CD4-positive, alpha-beta T cell treated with Interleukin-21 for 1 hour (primary cell): ENCODE data around the gene LRP1B.
"Not testable (repeated sequence)": the region's sequence is repeated elsewhere in the genome, so short reads cannot be mapped to it uniquely, and the experiment has no call there.

Experiments used
- DNase-seq: peaks from one replicate; pipeline ENCODE4 v3.0.0-alpha.2; 2020

LRP1B gene

DNA sequence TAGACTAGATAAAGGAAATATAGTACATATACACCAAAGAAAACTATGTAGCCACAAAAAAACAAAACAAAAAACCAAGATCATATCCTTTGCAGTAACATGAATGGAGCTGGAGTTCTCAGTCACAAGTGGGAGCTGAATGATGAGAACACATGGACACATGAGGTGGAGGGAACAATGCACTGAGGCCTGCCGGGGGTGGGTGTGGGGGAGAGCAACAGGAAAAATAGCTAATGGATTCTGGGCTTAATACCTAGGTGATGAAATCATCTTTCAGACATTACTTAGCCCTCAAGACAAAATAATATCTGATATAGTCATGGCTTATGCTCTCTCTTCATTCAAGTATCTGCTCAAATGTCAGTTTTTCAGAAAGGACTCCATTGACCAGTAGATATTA is 930.6 kb downstream of the LRP1B start:
- no peak for DNase-seq

DNA sequence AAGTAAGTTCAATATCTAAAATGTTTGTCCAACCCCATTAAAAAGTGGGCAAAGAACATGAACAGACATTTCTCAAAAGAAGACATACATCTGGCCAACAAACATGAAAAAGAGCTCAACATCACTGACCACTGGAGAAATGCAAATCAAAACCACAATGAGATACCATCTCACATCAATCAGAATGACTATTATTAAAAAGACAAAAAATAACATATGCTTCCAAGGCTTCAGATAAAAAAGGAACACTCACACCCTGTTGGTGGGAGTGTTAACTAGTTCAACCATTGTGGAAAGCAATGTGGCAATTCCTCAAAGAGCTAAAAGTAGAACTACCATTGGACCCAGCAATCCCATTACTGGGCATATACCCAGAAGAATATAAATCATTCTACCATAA is 931.1 kb downstream of the LRP1B start:
- DNase-seq: no peak

DNA sequence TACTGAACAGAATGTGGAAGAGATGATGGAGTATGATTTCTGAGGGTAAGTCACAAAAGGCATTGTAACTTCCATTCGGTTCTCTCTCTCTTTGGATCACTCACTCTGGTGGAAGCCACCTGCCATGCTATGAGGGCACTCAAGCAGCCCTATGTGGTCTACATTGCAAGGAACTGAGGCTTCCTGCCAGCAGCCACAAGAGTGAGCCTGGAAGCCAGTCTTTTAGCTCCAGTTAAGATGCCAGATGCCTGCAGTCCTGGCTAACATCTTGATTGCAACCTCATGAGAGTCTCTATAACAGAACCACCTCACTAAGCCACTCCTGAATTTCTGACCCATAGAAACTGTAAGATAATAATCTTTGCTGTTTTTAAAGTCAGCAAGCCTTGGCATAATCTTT is 935.7 kb downstream of the LRP1B start:
- DNase-seq: no peak

DNA sequence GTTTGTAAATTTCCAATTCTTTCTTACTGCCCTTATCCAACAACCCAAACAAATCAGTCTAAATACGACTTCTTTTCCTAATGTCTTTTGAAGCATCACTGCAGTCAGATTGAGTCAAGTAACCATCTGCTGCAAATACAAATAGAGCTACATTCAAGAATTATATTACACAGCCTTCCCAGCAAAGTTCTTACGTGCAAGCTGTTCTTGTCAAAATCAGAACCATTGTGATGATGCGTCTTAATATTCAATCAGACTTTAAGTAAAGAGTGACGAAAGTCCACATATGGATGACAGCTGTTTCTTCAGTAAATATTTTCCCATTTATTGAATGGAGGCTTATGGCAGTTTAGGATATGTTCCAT is 943.8 kb downstream of the LRP1B start:
- DNase-seq: no peak

DNA sequence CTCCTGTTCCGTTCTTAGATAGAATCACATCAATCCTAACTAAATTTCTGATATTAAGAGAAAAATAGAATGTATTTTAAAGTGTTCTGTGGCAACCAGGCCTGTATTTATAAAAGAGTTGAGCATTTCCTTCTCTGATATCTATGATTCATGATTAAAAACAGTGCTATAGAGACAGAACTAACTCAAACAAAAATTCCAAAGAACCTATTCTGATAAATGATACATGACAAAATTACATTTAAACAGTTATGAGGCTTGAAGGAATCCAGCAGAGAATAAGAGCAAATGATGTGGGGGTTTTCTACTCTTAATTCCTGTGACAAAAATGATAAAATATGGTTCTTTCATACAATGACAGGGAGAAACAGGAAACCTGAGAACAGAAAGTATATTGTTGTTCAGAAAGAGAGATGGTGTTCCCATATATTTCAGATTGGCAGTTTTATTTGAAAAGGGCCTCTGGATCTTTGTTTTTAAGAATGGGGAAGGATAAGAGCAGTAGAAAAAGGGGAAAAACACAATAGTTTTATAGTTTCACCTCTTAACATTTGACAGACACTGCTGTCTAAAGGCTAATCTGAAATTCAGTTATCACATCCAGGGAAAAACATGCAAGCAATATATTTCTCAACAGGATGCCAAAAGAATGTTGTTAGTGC is 944.3 kb downstream of the LRP1B start:
- no peak for DNase-seq

DNA sequence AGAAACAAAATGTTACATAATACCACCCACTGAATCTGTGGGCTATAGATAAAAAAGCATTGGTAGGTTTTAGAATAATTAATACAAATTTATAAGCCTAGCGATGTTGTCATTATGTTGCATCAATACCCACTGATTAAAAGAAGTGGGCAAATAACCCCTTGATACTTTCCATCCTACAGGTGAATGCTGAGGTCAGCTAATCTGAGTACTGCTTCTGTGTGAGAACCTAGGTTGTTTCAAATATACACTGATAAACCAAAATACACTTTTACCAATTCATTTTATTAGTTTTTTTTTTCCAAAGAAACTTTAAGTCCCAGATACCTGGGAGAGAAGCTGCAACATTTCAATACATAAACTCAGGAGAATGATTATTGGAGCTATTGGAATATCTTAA is 948.6 kb downstream of the LRP1B start:
- no peak for DNase-seq

GRCh38 chr2:141169117-141169516 is 961.7 kb downstream of the LRP1B start:
- DNase-seq: not testable (repeated sequence)

GRCh38 chr2:141162314-141162713 is 968.5 kb downstream of the LRP1B start:
- no peak for DNase-seq

GRCh38 chr2:141151611-141152286 is 979.1 kb downstream of the LRP1B start:
- no peak for DNase-seq

DNA sequence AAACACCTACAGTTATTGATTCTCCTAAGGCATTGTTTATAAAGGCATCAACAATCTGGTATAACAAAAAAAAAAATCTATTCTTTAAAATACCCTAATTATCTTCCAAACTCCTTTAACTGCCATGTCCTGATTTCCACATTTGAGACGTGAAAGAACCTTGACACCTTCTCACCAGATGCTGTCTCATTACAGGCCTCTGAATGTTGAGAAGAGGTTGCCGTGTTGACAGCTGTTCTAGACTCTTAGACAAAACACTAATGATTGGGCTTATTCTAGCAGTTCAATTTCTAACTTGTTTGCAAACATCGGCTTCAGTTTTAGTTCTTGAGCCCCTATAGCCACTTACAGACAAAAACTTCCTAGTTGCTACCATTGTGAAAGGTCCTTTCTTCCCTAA is 988.8 kb downstream of the LRP1B start:
- no peak for DNase-seq

- DNase-seq: no peak
These were observed 993.6 kb downstream of the LRP1B start for GRCh38 chr2:141137122-141137693.

- DNase-seq: no peak
These were observed 996.9 kb downstream of the LRP1B start for GRCh38 chr2:141133883-141134282.

DNA sequence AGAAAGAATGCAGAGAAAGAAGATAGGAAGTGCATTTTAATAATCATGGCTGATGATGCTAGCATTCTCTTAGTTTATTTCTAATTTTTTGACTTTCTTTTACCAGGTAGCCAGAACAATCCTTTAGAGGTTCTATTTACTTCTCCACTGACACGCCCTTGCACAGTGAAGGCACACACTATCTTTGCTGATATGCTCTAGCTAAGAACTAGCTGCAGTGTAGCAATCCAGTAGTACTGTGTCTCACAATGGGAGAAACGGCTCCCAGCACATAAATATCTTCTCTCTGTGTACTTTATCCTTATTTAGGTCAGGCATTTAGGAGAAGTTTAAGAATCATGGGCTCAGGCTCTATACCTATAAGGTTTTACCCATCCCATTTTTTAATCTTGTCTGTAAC is 1005.4 kb downstream of the LRP1B start:
- DNase-seq: no peak

DNA sequence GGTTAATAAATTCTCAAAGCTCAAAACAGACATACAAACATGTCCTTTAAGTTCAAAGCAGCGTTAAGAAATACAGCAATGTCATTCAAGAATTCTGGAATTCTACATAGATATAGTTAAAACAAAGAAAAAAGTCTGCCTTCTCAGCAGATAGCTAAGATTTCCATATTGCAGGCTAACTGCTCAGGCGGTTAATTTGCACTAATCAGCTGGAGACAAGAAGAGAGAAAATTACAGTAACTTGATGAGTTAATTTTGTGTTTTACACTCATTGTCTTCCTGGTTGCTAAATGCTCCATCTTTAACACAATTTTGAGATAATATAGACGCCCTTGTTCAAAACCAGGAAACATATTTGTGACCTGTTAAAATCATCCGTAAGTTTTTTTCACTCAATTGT is 1012.0 kb downstream of the LRP1B start:
- DNase-seq: no peak

DNA sequence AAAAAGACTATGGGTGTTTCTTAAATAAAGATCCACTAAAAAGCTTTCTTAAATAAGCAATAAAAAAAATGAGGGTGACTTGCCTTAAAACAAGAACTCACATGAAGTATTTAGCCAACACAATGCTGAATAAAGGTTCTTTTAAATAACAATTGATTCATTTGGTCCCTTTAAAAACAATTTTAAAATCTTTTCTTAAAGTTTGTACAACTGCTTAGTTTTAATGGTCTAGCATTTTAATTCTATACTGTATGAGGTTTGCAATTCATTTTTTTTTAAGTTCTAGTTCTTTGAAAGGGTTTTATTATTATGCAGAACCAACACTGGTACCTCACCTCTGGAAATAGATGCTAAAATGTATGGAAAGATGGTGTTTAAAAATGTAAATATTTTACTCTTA is 1017.5 kb downstream of the LRP1B start:
- no peak for DNase-seq

GRCh38 chr2:141109633-141110032 is 1021.2 kb downstream of the LRP1B start:
- DNase-seq: no peak

GRCh38 chr2:141105763-141106162 is 1025.1 kb downstream of the LRP1B start:
- DNase-seq: no peak

- DNase-seq: no peak
These were observed 1027.6 kb downstream of the LRP1B start for GRCh38 chr2:141103216-141103615.

DNA sequence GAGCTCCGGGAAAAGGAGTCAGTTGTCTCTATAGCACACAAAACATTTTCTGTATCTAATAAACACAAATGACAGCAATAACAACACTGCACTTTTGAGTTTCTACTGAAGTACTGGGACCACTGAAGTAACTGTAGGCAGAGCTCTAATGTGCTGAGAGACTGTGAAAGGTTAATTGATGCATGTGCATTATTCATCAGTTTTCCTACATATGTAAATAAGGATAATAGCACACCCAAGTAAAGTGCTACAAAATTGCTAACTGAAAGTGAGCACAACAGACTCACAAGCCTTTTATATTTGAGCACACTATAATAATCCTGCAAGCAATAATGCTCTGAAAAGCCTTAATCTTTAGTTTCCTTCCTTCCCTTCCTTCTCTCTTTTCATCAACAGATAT is 1051.6 kb downstream of the LRP1B start:
- no peak for DNase-seq

DNA sequence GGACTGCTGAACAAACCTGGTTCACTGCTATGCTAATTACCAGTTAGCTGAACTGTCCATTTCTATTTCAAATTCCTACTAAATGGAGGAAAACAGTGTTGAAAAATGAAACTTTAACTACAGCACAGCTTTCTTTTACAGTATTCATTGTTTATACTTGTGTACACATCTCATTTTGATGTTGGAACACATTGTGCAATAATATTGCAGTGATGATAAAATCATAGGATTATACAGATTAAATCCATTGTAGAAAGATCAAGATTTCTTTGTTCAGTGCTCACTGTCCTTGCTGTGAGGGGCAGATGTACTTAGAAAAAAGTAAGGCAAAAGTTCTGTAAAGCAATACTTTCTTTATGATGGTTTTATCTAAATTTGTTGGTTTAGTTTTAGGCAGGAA is 1055.1 kb downstream of the LRP1B start:
- no peak for DNase-seq

DNA sequence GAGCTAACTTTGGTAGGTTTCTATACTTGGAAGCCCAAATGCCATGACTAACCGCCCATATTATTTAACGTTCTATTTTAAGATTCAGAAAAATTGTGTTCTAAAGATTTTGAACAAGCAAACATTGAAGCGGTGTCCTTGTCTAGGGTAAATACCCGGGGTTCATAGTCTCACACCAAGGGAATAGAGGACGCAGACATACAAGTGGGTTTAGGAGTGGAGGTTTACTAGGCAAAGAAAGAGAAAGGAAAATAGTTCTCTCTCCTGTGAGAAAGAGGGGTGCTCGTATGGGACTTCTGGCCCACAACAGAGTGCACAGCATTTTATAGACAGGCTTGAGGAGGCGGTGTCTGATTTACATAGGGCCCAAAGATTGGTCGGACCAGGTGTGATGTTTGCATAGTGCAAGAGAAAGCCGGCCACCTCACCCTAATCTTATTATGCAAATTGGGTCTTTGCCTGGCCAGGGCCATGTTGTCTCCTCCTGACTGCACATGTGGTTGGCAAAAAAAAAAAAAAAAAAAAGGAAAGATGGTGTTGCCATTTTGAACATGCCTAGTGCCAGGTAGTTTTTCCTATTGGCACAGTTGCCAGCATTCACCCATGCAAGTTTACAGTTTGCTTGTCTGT is 1062.6 kb downstream of the LRP1B start:
- DNase-seq: no peak

DNA sequence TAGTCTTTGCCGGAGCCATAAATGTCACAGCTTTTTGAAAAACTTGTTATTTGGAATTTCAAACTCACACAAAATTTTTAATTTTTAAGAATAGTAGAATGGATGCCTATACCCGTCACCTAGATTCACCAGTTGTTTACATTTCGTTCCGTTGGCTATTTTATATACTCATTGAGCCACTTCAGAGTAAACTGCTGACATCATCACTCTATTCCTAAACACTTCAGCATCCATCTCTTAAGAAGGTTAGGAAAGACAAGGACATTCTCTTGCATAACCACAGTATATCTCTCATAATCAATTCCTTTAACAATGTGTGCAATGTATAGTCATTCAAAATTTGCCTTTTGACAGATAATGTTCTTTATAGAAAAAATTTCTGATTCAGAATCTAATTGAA is 1065.8 kb downstream of the LRP1B start:
- no peak for DNase-seq

DNA sequence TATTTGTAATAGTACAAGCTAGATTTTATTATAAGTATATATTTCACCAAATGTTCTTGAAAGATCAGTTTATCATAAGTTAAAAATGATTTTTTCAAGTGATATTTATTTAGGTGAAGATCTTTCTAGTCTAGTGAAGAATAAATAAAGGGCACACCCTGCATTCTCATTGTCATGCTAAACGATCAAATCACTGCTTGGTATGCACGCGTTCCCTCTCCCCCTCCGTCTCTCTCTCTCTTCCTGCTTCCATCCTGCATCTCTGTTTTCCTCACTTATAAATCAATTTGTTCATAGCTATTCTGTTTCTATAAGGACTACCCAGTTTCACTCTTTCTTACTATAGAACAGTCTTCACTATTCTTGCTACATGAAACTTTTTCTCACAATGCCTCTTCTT is 1067.4 kb downstream of the LRP1B start:
- DNase-seq: no peak

- DNase-seq: no peak
These were observed 1068.4 kb downstream of the LRP1B start for GRCh38 chr2:141062443-141062842.
